Superior temporal gyrus (tissue), 1 donor: ENCODE measurements around the gene CREB3.

ENCODE experiments used
- DNase-seq: peaks from one replicate; pipeline ENCODE4 v3.0.0-alpha.2; 2016; ENCODE audit errors: extremely low spot score

The CREB3 gene

DNA sequence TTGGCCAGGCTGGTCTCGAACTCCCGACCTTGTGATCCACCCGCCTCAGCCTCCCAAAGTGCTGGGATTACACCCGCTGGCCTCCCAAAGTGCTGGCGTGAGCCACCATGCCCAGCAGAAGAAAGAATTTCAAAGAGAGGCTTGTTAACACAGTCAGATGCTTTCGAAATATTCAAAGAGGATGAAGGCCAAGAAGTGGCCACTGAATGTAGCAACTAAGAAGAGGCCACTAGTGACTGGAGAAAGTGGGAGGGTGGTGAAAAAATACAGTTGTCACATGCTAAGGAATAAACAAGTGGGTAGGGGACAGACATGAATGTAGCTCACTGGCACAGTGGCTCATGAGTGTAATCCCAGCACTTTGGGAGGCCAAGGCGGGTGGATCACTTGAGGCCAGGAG lies 29.8 kb upstream of the CREB3 start:
- no peak for DNase-seq

DNA sequence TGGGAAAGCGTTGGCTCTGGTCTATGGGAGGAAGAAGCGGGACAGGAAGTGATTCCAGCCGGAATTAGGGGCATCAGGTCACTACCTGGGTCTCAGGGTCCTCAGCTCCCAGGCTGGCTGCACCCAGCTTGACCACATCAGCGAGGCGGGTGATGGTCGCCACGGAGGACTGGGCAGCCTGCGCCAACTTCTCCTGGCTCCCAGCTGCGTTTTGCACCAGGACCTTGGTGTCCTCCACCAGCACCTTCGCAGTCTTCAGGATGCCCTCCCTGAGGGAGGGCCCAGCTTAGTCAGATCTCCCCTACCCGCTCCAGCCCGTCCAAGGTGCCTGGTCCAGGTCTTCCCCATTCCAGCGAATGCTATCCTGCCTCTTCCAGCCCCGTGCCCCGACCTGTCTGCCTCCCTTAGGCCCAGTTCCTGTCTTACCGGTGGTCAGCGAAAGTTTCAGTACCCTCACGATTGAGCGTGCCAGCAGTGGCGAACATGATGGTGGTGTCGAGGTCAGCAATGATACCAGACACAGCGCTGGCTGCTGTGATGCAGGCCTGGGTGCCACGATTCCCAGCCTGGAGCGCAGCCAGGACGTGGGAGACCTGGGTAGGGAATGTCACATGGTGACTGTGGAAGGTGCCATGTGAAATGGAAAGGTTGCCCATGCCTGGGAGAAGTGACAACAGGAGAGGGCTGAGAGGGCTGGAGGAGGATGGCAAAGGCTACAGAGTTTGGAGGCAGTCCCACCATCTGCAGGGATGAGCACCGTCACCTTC lies 28.4 kb upstream of the CREB3 start:
- DNase-seq: no peak

DNA sequence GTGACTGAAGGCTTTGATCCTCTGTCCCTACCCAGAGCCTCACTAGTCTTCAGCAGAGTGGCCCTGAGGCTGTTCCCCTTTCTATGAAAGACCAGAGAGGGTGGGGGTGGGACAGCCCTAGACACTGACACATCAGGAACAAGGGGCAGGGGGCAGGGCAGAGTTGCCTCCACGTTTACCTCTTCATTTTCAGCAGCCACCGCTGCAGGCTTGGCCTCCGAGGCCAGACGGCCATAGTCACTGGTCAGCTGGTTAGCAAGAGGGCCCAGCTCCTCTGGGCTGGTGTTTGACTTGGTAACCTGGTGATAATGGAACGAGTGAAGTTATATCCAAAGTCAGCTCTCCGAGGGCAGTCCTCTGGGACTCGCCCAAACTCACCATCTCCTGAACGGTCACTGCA lies 27.1 kb upstream of the CREB3 start:
- no peak for DNase-seq

DNA sequence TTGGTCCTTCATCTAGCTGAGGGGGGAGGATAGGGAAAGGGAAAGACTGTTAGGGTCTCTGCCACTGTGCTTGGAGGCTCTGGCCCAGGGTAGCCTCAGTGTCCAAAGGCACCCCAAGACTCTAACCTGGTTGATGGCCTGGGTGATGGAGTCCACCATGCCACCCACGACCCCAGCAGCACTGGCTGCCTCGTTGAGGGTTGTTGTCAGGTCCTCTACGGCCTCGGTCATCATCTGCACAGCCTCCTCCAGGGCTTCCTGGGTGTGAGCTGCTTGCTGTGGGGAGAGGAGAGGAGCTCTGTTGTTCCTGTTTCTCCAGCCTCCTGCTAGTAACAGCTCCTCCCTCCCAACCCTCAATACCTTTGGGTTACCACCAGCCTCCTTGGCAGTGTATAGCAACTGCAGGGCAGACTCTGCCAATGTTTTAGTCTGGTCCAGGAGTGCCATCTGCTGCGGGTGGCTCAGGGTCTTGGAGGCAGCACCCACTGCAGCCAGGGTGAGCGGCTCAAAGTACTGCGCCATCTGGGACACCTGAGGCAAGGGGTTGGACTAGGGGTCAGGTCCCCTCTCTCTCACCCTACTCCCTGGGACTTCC lies 26.5 kb upstream of the CREB3 start:
- no peak for DNase-seq

DNA sequence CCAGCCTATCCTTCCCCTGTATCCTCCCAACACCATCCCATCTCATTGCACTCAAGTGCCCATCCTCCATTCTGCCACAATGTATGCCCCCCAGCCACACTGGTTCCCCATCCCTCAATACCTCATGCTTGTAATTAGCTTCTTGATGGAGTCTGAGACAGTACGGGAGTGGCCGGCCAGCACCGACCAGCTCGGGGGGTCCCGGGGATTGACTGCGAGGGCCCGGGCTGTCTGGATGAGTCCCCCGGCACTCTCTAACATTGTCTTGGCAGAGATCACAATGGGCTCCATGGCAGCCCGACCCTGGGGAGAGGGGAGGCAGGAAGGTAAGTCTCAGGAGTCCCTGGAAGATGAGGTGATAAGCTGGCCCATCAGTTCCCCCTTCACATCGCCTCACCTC lies 25.5 kb upstream of the CREB3 start:
- DNase-seq: no peak

DNA sequence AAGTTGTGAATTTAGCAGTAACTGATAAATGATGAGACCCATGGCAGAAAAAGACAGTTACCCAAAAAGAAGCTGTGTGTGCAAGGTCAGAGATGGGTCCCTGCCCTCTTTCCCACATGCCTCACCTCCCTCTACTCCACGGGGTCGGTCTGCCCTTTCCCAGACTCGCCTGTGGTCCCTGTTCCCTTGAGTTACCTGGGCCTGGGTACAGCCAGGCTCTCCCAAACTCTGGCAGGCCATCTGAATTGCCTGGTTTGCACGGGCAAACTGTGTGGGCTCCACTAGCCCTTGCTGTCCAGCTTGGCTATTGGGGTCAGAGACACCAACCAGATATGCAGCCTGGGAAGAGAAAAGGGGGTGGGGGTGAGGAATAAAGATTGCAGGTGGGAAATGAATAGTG lies 24.3 kb upstream of the CREB3 start:
- DNase-seq: no peak

DNA sequence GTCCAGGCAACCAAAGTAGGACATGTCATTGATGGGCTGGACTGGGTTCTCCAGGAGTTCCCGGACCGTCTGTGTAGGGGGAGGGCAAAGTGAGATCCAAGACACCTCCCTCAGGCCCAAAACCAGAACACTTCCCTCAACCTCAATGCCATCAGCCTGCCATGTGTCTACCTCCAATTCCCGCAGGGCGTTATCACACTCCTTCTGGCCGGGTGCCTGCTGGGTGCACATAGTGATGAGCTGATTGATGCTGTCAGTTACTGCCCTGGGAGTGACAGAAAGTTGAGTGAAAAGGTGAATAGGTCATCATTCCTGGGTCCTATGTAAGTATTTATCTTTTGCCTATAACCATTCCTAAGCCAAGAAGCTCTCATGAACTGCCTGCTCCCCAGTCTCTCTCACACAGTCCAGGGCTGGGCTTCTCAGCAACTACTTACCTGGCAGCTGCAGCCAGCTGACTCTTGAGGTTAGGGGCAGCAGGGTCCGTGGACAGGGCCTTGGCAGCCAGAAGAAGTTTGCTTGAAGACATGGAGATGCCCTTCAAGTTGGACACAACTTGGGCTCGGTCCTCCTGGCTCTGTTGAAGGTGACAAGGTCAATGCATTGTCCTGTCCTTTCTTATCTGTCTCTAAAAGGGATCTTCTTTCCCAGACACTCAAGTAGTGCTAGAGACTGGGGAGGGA lies 21.5 kb upstream of the CREB3 start:
- no peak for DNase-seq

DNA sequence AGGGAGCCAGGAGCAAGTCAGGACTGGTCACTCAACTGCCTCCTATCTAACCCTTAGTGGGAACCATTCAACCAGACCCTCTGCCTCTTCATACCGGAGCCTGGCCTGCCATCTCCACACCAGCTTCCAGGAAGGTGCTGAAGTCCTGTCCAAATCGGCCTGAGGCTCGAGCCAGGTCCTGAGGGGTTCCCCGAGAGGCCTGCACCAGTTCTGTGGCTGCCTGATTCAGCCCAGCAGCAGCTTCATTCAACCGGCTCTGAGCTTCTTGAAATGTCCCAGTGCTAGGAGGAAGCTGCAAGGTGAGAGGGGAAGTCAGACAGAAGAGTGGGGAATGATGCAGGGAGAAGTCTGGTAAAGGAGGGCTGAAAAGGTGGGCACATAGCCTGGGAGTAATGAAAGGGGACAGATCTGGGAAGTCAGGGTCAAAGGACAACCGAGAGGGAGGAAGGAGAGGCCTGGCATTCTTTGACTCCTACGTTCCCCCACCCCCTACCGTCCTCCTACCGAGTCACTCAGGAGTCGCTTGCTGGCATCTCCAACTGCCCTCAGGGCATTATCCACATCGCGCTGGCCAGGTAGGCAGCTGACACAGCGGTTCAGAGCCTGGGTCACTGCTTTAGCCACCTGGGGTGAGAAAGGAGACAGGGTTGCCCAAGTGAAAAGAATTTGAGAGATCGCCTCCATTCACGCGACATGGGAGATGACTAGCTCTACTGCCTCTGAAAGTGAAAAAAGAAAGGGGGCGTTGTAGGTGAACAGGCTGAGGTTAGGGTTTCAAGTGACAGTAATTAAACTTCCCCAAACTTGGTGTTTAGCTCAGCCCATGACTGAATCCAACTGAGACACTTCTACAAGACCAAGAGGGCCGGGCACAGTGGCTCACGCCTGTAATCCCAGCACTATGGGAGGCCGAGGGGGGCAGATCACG lies 20.7 kb upstream of the CREB3 start:
- DNase-seq: no peak

DNA sequence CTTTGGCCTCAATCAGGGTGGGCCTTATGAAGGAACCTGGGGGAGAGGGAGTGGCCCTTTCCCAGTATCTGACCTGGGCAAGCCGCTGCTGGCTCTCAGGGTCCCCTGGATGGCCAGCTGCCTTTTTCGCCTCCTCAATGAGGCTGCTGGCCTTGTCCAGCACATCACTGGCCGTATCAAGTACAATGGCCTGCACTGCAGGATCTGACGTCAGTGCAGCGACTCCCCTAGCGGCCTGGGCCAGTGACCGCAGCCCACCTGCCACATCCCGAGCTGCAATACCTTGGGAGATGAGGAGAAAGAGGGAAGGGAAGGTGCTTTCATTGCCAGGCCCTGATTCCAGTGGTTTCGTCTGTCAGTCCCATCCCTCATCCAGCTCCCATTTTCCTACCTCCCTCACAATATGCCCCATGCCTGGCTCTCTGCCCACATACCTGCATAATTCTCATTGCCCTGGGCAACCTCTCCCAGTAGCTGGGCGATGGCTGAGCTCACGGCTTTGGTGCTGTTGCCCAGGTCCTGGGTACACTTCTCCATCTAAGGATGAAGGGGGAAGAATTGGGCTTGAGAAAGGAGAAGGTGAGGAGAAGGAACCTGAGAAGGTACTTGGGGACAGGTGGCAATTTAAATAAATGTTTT lies 19.6 kb upstream of the CREB3 start:
- no peak for DNase-seq

DNA sequence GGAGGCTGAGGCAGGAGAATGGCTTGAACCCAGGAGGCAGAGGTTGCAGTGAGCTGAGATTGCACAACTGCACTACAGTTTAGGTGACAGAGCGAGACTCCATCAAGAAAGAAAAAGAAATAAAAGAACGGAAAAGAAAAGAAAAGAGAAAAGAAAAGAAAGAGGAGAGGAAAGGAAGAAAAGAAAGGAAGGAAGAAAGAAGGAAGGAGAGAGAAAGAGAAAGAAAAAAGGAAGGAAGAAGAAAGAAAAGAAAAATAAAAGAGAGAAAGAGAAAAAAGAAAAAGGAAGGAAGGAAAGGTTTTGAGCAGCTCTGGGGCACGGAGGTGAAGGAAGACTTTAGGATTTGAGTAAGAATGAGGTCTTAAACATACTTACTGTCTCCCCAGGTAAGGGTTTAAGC lies 18.9 kb upstream of the CREB3 start:
- no peak for DNase-seq

DNA sequence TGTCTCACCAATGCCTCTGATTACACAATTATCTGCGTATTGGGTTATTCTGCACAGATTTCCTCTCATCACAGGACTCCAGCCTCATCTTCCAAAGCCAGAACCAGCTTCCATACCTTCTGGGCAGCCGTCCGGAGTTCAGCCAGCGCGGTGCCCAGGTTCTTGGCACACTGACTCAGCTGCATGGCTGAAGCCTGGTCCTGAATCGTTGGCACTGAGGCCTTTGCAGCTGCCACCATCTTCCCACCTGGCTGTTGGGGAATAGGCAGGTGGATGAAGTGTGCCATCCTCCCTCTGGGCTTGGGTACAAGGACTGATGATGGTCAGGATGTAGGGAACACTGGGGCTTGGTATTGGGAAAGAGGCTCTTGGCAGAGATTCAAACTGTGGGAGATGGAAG lies 18.3 kb upstream of the CREB3 start:
- DNase-seq: no peak

DNA sequence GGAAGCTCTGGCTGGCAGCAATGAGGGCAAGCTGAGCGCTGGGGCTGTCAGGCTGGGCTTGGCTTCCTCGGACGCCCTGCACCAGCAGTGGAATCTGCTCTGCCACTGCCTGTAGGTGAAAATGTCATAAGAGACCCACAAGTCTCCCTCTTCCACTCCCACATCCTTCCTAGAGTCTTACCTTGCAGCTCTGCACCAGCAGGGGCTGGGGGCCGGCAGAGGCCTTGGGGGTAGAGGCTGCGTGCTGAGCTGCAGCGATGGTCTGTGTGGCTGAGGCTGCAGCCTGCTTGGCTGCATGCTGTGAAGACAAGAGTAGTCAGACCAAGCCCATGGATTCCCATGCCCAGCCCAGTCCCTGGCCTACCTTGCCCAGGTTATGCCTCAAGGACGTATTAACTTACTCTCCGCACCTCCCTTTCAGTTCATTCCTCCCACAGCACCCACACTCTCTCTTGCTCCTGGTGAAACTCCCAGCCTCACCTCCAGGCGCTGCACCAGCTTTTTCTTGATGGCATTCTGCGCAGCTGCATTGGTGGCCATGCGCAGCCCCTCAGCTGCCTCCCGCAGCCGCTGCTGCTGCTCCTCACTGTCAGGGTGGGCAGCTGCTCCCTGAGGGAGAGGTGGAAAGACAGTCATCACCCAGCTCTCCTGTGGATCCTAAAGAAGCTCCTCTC lies 17.8 kb upstream of the CREB3 start:
- no peak for DNase-seq

DNA sequence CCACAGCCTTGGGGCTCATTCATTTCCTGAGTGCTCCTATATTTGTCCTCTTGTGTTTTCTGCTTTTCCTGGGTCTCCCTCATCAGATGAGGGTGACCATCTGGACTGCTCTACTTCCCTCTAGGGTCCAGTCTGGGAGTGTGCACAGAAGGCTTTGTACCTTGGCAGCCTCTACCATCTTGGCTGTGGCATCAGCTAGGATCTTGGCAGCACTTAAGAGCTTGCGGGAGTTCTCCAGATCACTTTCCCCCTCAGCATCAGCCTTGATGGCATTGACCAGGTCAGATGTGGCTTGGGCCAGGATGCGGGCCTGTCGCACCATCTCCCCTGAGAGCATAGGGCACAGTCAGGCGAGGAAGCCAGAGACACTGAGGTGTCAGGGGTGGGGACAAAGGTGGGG lies 16.2 kb upstream of the CREB3 start:
- no peak for DNase-seq

DNA sequence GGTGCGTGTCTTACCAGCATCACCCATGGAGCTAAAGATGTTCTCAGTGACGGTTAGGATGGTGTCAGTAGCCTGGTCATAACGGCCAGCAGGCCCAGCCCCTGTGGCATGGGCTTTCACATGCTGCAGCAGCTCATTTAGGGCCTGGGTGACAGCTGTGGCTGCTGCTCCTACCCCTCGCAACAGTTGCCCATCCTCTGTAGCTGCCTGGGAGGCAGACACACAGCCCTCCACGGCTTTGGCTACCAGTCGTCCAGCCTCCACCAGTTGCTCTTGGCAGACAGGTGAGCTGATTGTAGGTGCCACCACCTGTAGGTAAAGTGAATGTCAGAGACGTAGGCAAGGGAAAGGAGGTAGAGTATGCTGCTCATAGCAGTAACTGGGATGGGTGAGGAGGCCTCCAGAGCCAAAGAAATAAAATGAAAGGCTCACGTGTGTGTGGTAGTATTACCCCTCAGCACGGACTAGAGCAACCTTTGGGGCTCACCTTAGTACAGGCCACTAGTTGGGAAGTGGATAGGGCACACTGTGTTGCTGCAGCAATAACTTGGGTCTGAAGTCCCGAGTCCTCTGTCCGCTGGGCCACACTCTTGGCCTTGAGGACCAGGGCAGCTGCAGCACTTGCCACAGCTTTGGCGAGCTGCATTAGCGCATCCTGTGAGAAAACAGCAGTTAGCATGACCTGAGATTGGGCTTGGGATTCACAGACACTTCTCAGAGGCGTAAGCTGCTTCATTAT lies 15.2 kb upstream of the CREB3 start:
- no peak for DNase-seq

DNA sequence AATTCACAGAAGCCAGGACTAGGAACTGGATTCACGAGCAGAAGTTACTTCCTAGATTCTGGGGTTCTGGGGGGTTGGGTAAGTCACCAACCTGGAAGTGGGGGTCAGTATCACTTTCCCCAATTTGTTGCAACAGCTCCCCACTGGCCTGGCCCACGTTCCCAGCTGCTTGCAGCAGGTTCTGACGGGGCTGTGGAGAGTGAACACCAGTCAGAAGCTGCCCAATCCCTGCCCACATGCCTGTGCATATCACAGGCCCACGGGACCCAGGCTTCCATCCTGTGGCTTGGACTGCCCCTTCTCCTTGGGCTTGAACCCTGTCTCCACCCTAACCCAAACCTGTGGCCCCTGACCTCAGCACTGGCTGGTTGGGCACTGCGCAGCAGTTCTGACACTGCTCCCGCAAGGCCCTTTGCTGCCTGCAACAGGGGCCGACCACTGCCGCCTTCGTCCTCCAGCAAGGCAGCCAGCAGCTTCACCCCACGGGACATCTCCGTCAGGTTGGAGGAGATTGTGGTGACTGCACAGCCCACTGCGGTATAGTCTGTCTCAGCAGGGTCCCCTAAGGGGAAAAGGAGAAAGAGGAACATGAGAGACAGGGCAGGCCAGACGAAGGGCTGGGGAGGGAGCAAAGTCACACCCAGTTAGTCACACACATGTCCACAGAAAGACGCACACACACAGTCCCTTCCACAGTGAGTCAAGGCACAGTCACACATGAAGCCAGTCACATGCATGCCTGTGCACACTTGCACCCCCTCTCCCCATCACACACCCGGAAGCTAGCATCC lies 13.6 kb upstream of the CREB3 start:
- DNase-seq: no peak

DNA sequence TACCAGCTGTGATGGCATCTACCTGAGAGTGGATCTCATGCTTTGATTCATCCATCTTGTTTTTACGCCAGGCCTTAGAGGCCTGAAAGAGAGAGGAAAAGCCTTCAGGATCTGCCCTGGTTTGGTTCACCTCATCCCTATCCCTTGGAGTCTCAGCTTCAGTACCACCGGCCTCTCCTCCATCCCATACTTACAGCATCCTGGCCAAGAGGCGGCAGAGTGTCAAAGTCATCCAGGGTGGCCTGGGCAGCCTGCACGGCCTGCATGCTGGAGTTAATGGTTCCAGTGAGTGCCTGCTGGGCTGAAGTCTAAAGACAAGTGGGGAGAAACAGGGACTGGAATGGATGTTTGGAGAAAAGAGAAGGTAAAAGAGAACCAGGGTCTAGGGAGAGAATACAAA lies 12.9 kb upstream of the CREB3 start:
- DNase-seq: no peak

DNA sequence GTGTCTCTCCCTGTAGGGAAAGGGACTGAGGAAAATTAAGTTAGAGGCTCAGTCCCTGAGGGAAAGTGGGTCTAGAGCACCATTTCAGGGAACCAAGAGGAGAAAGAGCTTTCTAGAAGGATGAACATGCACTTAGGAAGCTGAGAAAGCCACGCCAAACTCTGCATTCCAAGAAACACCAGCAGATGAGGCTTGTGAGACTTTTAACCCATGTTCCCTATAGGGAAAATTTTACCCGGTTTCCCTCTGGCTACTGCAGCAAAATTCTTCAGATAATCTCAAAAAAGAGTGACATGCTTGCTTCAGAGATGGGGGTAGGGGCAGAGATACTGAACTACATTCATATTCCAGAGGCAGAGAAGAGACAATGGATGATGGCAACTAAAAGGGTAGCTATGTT lies 9.0 kb upstream of the CREB3 start:
- DNase-seq: no peak

DNA sequence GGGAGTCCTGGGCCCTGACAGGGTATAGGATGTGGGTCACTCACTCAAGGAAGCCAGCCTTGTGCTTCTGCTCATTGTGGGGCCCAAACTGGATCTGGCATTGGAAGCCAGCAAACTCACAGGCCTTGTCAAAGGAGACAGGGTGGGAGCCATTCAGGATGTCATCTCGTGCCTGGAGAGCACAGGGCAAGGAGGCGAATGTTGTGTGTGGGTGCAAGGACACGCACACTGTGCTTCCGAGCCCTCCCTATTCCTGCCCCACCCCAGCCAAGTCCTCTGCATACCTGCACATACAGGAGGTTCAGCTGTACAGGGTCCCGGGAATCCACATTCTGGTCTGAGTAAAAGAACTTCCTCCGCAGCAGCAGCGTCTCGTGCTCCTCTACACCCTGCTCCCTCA lies 8.6 kb upstream of the CREB3 start:
- DNase-seq: no peak

DNA sequence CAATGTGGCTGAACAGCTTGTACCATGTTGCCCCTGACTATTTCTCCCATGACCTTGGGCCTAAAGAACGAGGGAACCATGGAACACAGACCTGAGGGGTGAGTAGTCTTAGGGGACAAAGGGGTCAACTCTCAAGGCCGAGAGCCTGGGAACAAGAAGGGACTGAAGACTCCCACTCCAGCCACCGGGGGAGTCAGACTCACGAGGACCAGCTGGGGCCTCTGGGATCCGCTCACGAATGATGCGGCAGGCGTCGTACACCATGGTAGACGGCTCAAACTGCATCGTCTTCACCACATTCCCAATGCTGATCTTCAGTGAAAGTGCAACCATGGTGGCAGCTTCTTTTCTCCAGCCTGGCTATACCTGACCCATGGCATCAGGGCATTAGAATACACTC lies 7.1 kb upstream of the CREB3 start:
- DNase-seq: no peak

DNA sequence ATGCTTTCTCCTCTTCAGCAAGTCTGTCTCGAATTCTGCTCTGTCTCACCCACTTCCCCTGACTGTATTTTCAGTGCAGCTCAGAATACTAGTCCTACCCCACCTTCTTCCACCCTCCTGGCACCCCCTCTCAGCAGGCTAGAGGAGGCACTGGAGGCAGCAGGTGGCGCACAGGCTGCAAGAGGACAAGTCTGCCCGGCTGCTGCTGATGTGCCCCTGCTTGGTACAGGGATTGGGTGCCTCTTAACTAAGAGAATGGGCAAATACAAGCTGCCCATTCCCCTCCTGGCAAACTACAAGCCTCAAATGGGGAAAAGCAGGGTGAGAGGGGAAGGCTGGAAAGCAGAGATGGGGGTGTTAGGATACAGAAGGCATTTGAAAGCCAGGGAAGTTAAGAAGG lies 5.5 kb upstream of the CREB3 start:
- DNase-seq: no peak
